ENCODE results near the gene CYP11A1.

The CYP11A1 gene

DNA sequence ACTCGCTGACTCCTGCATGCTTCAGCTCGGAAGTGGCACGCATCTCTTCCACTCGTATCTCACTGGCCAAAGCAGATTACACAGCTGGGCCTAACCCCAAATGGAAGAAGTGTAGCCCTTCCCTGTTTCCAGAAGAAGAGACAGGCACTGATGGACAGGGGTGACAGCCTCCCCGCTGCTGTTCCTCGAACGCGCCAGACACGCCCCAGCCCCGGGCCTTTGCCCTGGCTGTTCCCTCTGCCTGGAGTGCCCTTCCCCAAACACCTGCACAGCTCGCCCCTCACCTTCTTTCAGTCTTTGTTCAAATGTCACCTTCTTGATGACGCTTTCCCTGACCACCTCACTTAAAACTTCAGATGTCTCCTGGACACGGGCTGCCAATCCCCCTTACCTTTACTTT, 26.0 kb upstream of the CYP11A1 start:
- TF ChIP-seq CTCF (IDR thresholded peaks at IDR 0.05) = no peak

GRCh38 chr15:74392902-74393301, 25.5 kb upstream of the CYP11A1 start:
- no peak for TF ChIP-seq CTCF (IDR thresholded peaks at IDR 0.05)

DNA sequence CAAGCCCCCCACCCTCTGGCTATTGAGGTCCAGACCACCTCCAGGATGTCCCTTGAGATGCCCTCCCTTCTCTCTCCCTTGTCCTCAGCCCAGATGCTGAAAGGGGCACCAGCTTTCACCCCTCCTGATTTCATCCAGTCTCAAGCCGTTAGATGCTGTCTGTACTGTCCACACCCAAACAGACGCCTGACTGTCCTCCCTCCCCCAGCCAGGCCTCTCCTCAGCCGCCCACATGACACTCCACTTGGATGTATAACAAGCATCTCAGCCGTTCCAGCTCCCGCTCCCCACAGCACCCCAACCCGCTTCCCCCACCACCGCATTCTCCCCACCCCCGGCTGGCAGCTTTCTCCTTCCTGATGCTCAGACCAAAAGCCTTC, 25.0 kb upstream of the CYP11A1 start:
- no peak for TF ChIP-seq CTCF (IDR thresholded peaks at IDR 0.05)

GRCh38 chr15:74391582-74392450, 24.4 kb upstream of the CYP11A1 start:
- TF ChIP-seq CTCF (IDR thresholded peaks at IDR 0.05) = no peak

DNA sequence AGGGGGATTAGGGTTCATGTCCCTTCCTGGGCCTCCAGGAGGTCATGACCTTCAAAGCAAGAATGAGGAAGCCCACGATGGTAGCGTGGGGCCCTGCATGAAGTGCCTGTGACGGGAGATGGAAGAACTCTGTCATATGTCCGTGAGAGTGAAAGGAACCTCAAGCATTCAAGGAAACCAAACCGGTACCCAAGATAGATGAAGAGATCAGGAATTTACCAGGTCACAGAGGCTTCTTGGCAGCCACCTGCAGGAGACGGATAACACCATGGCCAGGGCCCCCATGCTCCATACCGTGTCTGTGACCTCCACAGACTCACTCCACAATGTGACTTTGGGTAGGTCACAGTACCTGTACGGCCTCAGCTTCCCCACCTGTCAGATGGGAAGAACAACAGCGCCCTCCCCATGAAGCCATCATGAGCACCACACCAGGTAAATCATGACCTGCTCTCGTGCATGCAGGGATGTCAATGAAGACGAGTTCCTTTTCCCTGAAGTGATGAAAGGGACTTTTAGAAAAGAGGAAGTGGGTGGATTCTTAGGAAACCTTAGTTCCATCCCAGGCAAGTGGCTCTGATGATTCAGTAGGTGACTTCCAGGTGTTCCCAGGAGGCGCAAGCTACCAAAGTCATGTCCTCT, 23.3 kb upstream of the CYP11A1 start:
- TF ChIP-seq CTCF (IDR thresholded peaks at IDR 0.05) = no peak

DNA sequence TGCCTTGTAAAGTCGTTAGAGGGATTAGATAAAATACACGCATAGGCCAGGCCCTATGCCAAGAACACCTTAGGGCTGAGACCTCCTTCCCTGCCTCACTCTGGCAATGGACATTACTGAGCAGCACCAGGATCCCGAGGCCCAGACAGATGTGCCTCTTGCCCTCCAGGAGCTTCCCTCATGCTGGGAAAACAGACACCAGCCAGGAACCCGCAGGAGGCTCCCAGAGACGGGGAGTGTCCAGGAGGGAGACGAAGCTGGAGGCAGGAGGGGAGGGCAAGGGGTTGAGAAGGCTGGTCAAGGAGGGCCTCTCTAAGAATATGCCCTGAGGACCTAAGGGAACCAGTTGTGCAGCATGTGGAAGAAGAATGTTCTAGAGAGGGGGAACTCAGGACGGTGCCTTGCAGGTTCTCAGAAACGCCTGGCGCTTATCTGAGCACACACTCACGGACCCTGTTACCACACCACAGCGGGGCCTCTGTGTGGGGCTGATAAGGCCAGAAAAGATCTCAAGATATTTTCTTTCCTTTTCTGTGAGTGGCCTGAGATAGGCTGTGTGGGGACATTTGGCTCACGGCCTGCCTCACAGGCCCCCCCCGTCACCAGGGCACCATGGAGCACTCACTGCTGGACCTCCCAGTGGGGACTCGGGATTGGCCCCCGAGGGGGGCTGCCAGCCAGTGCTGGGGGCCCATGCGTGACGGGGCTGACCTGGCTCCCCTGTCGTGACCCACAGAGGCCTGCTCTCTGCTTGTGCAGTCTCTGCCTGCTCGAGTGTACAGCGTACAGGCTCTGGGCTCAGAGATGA, 22.0 kb upstream of the CYP11A1 start:
- TF ChIP-seq CTCF (IDR thresholded peaks at IDR 0.05) = no peak

- TF ChIP-seq CTCF (IDR thresholded peaks at IDR 0.05) = no peak
These were observed 21.0 kb upstream of the CYP11A1 start for GRCh38 chr15:74388363-74388951.
